ENCODE results near the gene TMCO2.

DNA sequence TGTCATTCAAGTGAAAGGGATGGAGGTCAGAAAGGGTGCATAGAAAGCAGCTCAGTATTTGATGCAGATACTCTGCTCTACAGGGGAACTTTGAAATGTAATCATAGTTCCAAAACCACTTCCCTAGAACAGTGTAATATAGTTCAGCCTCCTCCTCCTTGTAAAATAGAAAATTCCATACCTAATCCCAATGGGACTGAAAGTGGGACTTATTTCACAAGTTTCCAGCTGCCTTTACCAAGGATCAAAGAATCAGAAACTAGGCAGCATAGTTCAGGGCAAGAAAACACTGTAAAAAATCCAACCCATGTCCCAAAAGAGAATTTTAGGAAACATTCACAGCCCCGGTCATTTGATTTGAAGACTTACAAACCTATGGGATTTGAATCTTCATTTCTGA is 8.1 kb upstream of the TMCO2 start:
- TF ChIP-seq, protein P1, sequence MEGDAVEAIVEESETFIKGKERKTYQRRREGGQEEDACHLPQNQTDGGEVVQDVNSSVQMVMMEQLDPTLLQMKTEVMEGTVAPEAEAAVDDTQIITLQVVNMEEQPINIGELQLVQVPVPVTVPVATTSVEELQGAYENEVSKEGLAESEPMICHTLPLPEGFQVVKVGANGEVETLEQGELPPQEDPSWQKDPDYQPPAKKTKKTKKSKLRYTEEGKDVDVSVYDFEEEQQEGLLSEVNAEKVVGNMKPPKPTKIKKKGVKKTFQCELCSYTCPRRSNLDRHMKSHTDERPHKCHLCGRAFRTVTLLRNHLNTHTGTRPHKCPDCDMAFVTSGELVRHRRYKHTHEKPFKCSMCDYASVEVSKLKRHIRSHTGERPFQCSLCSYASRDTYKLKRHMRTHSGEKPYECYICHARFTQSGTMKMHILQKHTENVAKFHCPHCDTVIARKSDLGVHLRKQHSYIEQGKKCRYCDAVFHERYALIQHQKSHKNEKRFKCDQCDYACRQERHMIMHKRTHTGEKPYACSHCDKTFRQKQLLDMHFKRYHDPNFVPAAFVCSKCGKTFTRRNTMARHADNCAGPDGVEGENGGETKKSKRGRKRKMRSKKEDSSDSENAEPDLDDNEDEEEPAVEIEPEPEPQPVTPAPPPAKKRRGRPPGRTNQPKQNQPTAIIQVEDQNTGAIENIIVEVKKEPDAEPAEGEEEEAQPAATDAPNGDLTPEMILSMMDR (conservative IDR thresholded peaks at IDR 0.05; ENCODE audit: low read depth, low read length) = no peak
- TF ChIP-seq EZH2 (IDR thresholded peaks at IDR 0.05; ENCODE audit: borderline replicate concordance, low read depth, low read length, poor library complexity, severe bottlenecking) = no peak
